Colonic mucosa (tissue), 4 donors: ENCODE results near the gene PPDPF. TPM values are rescaled to one million over a fixed set of nuclear protein-coding genes. Genes with fewer than 3 reads are reported as not detected.

ENCODE experiments used
- DNase-seq: peaks from one replicate; pipeline ENCODE4 v3.0.0-alpha.2; 2020
- H3K27ac ChIP-seq: fragments of 200-600 bp; one replicate; pipeline ENCODE4 v1.8.0; 2021
- H3K27me3 ChIP-seq: fragments of 200-600 bp; one replicate; pipeline ENCODE4 v1.8.0; 2021
- H3K36me3 ChIP-seq: fragments of 200-600 bp; one replicate; pipeline ENCODE4 v1.8.0; 2021
- H3K4me1 ChIP-seq: fragments of 200-600 bp; one replicate; pipeline ENCODE4 v1.8.0; 2021; ENCODE audit warnings: mild to moderate bottlenecking
- H3K4me3 ChIP-seq: fragments of 200-600 bp; one replicate; pipeline ENCODE4 v1.8.0; 2021
- H3K9ac ChIP-seq, 2 donors: one replicate each; pipeline ENCODE4 v1.7.0; 2013; ENCODE audit warnings: control low read depth in 2 of 2, low read depth in 2 of 2, low read length in 2 of 2
- H3K9me3 ChIP-seq: fragments of 200-600 bp; one replicate; pipeline ENCODE4 v1.8.0; 2021
- intact Hi-C: fragments of 100-400 bp; cut with DNase I; formaldehyde crosslinking; loops from one replicate; pipeline ENCODE4 v1.14.1; 2022
- total RNA-seq, 2 donors: library from RNA; stranded (reverse); fragmentation: NEBNext Ultra II Directional in 1 of 2; extraction: Animal tissue kit (Norgen Biotek cat#: 25700) in 1 of 2; gene quantifications; one replicate each; pipeline ENCODE4 v1.2.1, GENCODE V29; 2021
- TF ChIP-seq, protein P1 (sequence below): fragments of 200-600 bp; IDR thresholded peaks from one replicate; pipeline ENCODE4 v1.8.0; 2022; ENCODE audit warnings: antibody characterized with exemption, mild to moderate bottlenecking
- donor health status: healthy.
- donor health status: DM: no; HTN: no; CAD: no.
- donor health status: DM: no; HTN: no; CAD: no.

Gene PPDPF
- total RNA-seq, 2 donors from 2014 or later = 561 to 634 TPM

DNA sequence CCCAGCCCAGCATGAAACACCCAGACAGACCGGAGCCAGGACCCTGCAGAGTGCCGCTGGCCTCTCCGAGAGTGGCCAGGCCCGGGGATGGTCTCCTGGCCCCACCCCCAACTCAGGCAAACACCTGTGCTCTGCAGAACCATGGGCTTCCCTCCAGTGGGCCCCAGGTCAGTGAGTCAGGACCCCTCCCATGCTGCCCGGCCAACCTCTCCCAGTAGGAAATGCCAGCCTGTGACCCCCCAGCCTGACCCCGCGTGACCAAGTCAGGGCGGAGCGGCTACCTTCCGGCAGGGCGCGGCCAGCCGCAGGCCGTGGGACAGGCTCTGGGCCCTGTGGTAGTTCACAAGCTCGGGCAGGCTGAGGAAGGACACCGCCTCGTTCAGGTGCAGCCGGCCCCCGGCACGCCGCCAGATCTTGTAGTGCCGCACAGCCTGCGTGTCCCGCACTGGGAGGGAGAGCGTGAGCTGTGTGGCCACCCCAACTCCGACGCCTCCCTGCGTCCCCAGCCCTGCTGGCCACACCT, 13.4 kb downstream of the PPDPF start:
- Histone ChIP-seq H3K9me3 (no peaks in the 10 kb centered on the region), H3K9ac (peak overlapping the region; percentile 64 to 73), H3K27ac (peak overlapping the region; percentile 59), H3K27me3 (no peaks in the 10 kb centered on the region), H3K4me1 (peaks cover 12% of the 10 kb centered on the region), H3K4me3 (no peak overlapping the region), H3K36me3 (no peaks in the 10 kb centered on the region)
- TF ChIP-seq, protein P1, sequence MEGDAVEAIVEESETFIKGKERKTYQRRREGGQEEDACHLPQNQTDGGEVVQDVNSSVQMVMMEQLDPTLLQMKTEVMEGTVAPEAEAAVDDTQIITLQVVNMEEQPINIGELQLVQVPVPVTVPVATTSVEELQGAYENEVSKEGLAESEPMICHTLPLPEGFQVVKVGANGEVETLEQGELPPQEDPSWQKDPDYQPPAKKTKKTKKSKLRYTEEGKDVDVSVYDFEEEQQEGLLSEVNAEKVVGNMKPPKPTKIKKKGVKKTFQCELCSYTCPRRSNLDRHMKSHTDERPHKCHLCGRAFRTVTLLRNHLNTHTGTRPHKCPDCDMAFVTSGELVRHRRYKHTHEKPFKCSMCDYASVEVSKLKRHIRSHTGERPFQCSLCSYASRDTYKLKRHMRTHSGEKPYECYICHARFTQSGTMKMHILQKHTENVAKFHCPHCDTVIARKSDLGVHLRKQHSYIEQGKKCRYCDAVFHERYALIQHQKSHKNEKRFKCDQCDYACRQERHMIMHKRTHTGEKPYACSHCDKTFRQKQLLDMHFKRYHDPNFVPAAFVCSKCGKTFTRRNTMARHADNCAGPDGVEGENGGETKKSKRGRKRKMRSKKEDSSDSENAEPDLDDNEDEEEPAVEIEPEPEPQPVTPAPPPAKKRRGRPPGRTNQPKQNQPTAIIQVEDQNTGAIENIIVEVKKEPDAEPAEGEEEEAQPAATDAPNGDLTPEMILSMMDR = no peak
- intact Hi-C loops = loop anchor here (10.0 kb wide), 1 partner anchor 441 kb away; the partner anchor contains the start of gene SAMD10
- peak; percentile 85 for DNase-seq

DNA sequence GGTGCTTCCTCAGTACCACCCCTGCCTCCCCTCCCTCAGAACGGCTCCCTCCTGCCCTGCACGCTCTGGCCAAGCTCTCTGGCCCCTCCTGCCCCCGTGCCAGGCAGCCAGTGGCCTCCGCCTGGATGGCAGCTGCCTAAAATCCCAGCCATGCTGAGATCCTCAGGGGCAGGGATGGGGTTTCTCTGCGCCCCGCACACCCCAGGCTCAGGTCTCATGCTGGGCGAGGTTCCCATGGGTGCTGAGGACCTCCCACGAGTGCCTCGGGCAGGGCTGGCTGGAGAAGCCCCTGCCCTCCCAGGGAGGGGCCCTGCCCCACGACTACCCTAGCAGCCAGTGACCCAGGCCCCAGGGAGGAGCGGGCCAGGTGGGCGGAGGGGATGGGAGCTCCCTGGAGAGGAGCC, 13.9 kb downstream of the PPDPF start:
- TF ChIP-seq, protein P1 = no peak
- intact Hi-C loops = loop anchor here (10.0 kb wide), 1 partner anchor 440 kb away; the partner anchor contains the start of gene SAMD10
- Histone ChIP-seq H3K4me3 (no peak overlapping the region), H3K27ac (peak overlapping the region; percentile 59), H3K9ac (peak overlapping the region; percentile 64 to 73), H3K36me3 (no peaks in the 10 kb centered on the region), H3K27me3 (no peaks in the 10 kb centered on the region), H3K4me1 (peaks cover 16% of the 10 kb centered on the region), H3K9me3 (no peaks in the 10 kb centered on the region)
- no peak for DNase-seq

DNA sequence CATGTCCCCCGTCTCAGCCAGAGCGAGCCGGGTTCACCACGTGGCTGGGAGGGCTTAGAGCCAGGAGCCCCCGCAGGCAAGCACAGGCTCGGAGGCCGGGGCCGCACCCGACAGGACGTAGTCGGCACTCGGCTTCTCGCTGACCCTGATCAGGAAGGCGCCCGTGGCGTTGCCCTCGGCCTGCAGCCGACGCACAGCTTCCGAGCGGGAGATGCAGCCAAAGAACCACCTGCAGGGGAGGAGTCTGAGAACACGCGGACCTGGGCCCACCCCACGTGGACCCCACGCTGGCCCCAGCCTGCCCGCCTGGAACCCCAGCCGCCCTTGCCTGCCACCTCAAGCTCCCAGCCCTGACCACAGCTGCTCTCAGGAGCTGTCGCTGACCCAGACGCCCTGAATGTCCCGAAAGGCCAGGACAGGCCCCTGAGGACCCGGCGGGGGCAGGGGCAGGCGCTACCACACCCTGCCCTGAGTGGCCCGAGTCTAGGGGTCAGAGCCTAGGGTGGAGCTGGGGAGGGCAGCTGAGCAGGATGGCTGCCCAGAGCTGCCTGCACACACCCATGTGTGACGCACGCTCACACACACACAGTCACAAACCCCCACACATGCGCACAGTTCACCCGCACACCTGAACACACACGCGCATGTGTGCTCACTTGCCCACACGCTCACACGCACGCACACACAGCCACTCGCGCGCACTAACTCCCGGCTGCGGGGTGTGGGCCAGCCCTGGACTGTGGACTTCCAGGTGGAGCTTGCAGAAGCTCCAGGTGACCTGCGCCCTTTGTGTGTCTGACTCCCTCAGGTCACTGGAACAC, 14.5 kb downstream of the PPDPF start:
- TF ChIP-seq, protein P1 = no peak
- DNase-seq = peak; percentile 87
- peaks cover 16% of the 10 kb centered on the region for H3K4me1 ChIP-seq
- peak overlapping the region; percentile 64 to 73 for H3K9ac ChIP-seq
- no peaks in the 10 kb centered on the region for H3K36me3 ChIP-seq
- intact Hi-C loops = loop anchor here (10.0 kb wide), 1 partner anchor 440 kb away; the partner anchor contains the start of gene SAMD10
- no peaks in the 10 kb centered on the region for H3K9me3 ChIP-seq
- H3K27ac ChIP-seq = peak overlapping the region; percentile 59
- peak overlapping the region; percentile 13 for H3K4me3 ChIP-seq
- H3K27me3 ChIP-seq = no peaks in the 10 kb centered on the region

DNA sequence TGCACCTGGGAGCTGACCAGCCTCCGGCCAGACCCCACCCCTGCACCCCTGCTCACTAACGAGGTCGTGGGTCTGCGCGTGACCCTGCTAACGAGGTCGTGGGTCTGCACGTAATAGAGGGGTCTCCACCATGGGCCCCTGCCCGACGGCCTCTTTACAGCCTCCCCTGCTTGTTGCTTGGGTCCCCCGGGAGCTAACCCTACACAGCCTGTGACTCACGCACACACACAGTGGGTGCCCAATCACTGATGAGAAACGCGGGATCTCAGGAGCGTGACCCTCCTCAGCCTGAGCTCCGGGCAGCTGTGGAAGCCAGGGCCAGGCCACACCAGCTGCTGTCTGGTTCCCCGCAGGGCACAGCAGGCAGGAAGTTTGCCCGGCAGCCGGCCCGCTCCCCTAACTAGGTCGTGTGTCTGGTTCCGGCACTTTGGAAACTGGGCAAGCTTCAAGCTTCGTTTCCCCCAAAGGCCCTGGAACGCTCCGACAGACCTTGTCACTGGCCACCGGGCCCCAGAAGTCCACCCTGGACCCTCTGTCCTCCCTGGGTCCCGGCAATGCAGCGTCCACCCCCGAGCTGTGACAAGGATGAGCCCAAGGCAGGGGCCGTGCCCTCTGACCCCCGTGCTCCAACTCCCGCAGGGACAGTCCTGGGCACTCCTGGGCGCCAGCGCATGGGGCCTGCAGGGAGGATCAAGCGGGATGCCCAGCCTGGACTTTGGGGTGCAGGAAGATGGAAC, 15.8 kb downstream of the PPDPF start:
- H3K4me1 ChIP-seq = peaks cover 16% of the 10 kb centered on the region
- intact Hi-C loops = loop anchor here (10.0 kb wide), 1 partner anchor 438 kb away; the partner anchor contains the start of gene SAMD10
- H3K27ac ChIP-seq = peak overlapping the region; percentile 98
- H3K27me3 ChIP-seq = no peaks in the 10 kb centered on the region
- peak overlapping the region; percentile 81 to 99 for H3K9ac ChIP-seq
- H3K9me3 ChIP-seq = no peaks in the 10 kb centered on the region
- peak overlapping the region; percentile 45 for H3K4me3 ChIP-seq
- H3K36me3 ChIP-seq = no peaks in the 10 kb centered on the region
- DNase-seq = peak; percentile 49
- TF ChIP-seq, protein P1 = no peak

DNA sequence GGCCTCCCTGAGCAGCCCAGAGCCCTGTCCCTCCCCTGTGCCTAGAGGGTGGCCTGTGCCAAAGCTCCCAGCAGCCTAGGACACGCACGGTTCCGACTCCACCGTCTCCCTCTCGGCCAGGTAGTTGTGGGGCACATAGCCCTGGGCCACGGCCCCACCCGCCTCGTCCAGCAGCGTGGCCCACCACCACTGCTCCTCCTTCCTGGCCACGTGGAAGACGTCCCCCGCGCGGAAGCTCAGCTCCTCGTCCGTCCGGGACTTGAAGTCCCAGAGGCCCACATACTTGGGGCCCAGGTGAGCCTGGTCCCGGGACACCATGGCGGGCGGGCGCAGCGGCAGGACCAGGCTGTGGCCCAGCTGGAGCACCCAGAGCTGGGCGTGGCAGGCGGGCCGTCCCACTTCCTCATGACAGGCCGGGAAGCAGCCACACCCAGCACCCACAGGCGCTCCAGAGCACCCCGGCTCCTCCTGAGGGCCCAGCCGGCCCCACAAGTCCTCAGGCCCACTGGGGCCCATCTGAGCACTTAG, 16.5 kb downstream of the PPDPF start, which contains the start of gene PTK6:
PTK6 (minus strand) TSS at position 380 of the 528 bp plus-strand sequence; CDS start at position 318, 62 bp downstream.
- Histone ChIP-seq H3K36me3 (no peaks in the 10 kb centered on the region), H3K27ac (peak within 1 kb of the TSS; percentile 98), H3K27me3 (no peaks in the 10 kb centered on the region), H3K9me3 (no peaks in the 10 kb centered on the region), H3K4me3 (peak within 1 kb of the TSS; percentile 45), H3K9ac (peak within 1 kb of the TSS; percentile 91 to 99), H3K4me1 (peaks cover 12% of the 10 kb centered on the region)
- DNase-seq = peak; percentile 88
- TF ChIP-seq, protein P1 = no peak
- intact Hi-C loops = loop anchor here (10.0 kb wide), 1 partner anchor 438 kb away; the partner anchor contains the start of gene SAMD10
